Measurements from ENCODE around the gene GPD1L.
"Not testable (repeated sequence)": the region's sequence is repeated elsewhere in the genome, so short reads cannot be mapped to it uniquely, and the experiment has no call there.

The GPD1L gene

DNA sequence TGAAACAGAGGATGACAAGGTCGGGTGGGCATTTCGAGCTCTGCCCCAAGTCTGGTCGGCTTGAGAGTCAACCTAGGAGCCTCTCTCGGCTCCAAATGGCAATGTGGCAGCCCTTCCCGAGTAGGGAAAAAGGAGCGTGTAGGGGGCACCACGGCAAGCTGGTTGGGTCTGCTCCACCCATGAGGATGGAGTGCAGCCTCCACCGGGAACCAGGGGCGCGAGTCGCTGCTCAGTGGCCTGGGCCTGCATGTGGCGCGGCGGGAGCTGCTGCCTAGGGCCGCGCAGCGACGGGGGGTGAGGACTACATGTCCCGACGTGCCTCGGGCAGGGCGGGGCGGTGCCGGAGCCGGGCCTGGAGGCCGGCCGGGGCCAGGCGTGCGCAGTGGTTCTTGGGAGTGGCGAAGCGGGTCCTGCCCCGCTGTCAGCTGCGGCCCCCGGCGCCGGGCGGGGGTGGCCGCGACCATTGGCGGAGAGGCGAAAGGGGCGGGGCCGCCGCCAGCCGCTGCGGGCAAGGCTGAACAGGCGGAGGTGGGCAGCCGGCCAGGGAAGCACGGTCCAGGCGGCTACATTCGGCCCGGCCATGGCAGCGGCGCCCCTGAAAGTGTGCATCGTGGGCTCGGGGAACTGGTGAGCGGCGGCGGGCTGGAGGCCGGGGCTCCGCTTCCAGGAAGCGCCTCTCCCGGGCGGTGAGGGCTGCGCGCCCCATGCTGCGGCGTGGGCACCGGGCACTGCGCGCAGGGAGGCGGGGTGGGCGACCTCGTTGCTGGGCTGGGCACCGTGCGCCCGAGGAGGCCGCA lies at the start of gene GPD1L:
GPD1L (plus strand) TSS at position 489 of the 797 bp plus-strand sequence; CDS start at position 581, 92 bp downstream.
- peak; percentile 52 for DNase-seq

- not testable (repeated sequence) for DNase-seq
These were observed 48.0 kb upstream of the GPD1L start for GRCh38 chr3:32058465-32058864.

DNA sequence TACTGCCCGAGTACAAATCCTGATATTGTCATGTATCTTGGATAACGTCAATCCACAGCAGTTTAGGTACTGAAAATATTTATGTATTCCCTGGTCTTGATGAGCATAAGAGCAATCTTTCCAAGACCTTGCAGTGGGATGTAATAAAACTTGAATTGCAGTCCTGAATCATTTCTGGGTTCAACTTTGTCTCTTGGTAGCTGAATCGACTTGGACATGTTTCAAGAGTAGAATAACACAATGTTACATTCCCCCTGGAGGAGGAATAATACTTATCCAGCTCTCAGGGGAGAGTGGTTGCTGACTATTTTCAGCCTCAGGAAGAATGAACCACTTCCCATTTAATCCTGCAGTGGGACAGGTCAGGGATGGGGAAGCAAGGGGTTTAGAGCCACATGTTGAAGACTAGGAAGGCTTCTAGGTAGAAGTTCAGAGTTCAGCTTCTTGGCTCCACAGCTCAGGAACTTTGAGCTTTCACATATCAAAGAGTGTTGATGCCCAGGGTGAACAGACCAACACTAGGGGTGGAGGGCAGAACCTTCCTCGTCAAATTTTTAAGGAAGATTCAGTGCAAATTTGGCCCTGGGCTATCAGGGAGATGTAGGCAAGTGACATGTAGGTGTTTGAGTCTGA lies 43.4 kb upstream of the GPD1L start:
- DNase-seq: no peak

DNA sequence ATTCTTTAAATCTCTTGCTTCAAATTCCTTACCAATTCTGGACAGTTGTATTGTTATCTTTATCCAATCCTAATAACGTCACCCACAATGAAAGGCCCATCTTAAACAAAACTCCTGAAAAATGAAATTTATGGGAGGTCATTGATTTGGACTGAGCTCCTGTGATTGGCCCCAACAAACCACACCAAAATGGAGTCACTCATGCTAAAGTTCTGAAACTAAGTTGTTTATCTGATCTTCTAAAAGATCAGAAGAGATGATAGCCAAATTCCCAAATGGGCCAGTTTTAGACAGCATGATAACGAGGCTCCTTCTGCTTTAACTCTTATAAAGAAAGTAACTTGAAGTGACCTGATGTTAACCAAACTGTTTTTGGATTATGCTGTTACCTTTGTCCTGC lies 39.7 kb upstream of the GPD1L start:
- DNase-seq: no peak

GRCh38 chr3:32074194-32074593 lies 32.2 kb upstream of the GPD1L start:
- not testable (repeated sequence) for DNase-seq

DNA sequence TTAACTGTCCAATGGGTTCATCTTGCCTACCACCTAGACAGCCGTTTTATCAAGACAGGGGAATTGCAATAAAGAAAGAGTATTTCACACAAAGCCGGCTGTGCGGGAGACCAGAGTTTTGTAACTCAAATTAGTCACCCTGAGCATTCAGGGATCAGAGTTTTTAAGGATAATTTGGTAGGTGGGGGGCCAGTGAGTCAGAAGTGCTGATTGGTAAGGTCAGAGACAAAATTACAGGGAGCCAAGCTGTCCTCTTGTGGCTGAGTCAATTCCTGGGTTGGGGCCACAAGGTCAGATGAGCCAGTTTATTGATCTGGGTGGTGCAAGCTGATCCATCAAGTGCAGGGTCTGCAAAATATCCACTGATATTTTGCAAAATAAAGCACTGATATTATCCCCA lies 29.9 kb upstream of the GPD1L start:
- no peak for DNase-seq

DNA sequence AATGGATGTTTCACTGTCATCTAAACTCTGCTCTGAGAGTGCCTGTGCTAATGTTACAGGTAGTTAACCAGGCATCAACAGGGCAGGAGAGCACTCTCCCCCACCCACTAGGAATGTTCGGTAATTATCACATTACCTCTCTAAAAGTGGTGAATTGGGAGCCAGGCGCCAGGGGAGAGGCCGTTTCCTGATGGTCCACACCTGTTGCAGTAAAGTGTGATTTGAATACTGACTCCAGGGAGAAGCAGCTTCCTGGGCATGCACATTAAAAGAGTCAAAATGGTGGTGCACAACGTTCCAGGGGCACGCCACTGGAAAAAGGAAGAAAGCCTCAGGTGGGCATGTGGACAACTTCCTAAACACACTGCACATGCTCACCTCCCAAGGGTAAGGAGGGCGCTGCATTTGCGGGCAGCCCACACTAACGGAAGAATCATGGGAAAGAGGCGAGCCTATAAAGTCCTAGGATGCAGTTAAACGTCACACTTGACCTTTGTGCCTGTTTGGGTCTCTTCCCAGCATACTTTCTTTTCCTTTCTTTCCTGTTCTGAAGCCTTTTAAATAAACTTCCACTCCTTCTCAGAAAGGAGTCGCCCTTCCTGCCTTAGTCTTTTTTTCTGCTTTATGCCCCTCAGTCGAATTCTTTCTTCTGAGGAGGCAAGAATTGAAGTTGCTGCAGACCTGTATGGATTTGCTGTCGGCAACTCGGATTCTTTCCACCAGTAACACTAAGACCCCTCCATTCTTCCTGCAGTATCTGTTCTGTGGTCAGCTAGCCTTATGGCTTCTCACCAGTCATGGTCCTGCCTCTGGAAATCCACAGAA lies 28.9 kb upstream of the GPD1L start:
- DNase-seq: no peak

- no peak for DNase-seq
These were observed 28.3 kb upstream of the GPD1L start for GRCh38 chr3:32078085-32078634.

DNA sequence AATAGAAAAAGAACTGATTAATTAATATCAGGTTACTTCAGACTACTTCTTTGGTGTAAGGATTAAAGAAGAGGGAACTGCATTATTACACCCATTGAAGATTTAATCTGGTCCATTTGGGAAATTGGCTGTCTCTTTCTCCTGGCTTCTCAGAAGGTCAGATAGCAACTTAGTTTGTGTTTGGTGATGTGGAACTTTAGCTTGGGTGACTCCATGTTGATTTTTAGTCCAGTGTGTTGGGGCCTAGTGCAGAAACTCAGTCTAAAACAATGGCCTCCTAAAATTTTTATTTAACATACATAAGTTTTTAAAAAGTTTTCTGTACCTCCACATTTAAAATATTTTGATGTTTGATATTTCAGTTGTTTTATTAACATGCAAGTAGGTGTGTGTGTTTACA lies 27.6 kb upstream of the GPD1L start:
- DNase-seq: no peak

- no peak for DNase-seq
These were observed 23.7 kb upstream of the GPD1L start for GRCh38 chr3:32082721-32083120.

DNA sequence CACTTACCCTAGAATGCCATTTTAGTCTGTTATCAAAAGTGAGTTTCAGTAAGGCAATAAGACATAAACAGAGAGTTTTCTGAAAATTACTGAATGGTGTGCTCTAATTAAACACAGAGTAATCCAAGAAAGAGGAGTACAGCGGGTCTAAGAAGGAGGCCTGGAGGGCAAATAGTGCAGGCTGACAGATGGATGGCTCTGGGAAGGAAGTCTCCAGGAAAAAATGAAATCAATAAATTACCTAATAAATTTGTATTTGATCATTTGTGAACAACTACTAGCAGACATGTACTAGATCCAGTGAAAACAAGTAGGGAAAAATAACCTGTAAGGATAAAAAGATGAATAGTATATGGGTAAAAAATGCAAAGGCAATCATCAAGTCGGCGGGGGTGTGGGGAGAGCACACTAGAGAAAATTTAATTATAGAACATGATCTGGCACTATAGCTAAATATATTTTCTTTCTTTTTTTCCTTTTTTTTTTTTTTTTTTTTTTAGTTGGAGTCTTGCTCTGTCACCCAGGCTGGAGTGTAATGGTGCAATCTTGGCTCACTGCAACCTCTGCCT lies 22.6 kb upstream of the GPD1L start:
- DNase-seq: no peak

DNA sequence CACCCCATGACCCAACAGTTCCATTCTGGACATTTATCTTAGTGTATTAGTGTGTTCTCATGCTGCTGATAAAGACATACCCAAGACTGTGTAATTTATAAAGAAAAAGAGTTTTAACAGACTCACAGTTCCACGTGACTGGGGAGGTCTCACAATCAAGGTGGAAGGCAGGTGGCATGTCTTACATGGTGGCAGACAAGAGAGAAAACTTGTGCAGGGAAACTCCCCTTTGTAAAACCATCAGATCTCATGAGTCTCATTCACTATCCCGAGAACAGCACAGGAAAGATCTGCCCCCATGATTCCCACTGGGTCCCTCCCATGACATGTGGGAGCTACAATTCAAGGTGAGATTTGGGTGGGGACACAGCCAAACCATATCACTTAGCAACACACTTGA lies 21.6 kb upstream of the GPD1L start:
- no peak for DNase-seq

GRCh38 chr3:32086464-32086863 lies 20.0 kb upstream of the GPD1L start:
- DNase-seq: no peak

DNA sequence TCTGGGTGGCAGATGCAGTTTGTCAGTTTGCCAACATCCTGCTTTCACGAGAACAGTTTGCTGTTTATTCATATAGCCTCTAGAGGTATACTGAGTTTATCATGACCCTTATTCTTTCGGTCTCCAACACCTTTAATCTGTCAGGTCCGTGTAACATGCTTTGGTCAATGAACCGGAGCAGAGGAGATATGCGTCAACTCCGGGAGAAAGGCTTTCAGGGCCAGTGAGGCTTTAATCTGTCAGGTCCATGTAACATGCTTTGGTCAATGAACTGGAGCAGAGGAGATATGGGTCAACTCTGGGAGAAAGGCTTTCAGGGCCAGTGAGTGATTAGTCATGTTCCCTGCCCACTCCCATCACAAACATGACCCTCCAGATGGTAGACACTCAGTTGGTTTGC lies 16.9 kb upstream of the GPD1L start:
- DNase-seq: no peak

DNA sequence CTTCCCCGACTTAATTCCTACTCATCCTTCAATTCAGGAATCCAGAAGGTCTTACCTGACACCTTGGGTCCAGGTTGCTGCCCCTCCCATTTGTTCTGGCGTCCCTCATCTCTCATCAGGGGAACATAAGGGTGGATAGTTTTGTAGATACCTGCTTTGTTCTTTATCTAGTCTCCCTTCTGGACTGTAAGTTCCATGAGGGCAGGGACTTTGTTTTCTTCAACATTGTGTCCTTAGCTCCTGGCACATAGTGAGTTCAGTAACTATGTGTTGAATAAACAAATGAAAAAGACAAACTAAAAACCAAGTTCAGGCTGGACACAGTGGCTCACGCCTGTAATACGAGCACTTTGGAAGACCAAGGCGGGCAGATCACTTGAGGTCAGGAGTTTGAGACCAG lies 13.2 kb upstream of the GPD1L start:
- no peak for DNase-seq

DNA sequence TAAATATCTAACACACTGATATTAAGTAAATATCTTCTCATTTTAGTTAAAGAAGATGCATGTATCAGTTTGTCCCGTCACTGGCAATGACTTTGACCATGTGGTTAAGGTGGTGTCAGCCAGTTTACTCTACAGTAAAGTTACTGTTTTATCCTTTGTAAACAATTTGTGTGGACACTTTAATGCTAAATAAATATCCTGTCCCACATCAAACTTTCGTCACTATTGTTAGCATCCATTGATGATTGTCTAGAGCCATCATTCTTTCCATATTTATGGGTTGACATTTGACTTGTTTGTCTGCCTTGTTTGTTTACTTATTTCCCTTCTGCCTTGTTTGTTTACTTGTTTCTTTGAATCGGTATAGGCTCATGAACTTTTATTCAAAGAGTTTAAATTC lies 11.0 kb upstream of the GPD1L start:
- no peak for DNase-seq

- DNase-seq: no peak
These were observed 8.7 kb upstream of the GPD1L start for GRCh38 chr3:32097768-32098167.

GRCh38 chr3:32098528-32098927 lies 7.9 kb upstream of the GPD1L start:
- no peak for DNase-seq

GRCh38 chr3:32100465-32100864 lies 6.0 kb upstream of the GPD1L start:
- no peak for DNase-seq

- DNase-seq: no peak
These were observed 4.1 kb upstream of the GPD1L start for GRCh38 chr3:32102289-32102688.

DNA sequence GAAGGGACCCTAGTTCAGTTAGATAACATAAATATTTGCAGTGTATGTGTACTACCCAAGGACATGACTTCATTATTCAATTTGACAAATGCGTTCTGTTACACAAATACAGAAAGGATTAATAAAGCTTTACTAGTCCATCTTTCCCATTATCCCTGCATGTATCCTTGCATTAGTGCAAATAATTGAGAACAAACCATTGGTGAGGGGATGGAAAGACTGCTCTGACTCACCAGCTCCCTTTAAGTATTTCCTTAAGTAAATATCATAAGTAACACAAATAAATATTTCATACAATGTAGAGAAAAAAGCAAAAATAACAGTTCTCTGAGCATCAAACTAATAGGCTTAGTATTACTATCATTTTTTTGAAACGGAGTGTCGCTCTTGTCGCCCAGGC lies 1.9 kb upstream of the GPD1L start:
- no peak for DNase-seq

- no peak for DNase-seq
These were observed 909 bp upstream of the GPD1L start for GRCh38 chr3:32105291-32106131.
